ENCODE data around the gene UBE3D. TPM values are rescaled to one million over a fixed set of nuclear protein-coding genes. Genes with fewer than 3 reads are reported as not detected.

The UBE3D gene
- total RNA-seq, 2 donors from 2014 or later: 16.2 to 18.0 TPM

DNA sequence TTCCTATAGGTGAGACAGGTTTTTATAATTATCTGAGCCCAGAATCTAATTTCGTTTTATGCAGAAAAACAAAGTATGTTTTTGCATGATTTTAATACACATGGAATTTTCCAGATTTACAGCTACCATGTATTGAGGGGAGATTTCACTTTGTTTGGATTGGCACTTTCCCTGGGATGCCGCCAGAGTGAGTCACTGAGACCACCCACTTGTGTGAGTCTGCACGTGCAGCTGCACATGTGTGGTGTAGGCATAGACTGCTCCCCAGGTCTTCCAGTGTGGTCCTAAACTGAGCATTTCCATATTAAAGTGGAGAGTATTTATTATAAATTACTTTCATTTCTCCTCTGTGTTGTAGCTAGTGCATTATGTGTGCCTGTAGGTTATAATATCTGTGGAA lies 186.8 kb downstream of the UBE3D start:
- peaks cover 5% of the 10 kb centered on the region for H3K4me1 Mint-ChIP-seq

DNA sequence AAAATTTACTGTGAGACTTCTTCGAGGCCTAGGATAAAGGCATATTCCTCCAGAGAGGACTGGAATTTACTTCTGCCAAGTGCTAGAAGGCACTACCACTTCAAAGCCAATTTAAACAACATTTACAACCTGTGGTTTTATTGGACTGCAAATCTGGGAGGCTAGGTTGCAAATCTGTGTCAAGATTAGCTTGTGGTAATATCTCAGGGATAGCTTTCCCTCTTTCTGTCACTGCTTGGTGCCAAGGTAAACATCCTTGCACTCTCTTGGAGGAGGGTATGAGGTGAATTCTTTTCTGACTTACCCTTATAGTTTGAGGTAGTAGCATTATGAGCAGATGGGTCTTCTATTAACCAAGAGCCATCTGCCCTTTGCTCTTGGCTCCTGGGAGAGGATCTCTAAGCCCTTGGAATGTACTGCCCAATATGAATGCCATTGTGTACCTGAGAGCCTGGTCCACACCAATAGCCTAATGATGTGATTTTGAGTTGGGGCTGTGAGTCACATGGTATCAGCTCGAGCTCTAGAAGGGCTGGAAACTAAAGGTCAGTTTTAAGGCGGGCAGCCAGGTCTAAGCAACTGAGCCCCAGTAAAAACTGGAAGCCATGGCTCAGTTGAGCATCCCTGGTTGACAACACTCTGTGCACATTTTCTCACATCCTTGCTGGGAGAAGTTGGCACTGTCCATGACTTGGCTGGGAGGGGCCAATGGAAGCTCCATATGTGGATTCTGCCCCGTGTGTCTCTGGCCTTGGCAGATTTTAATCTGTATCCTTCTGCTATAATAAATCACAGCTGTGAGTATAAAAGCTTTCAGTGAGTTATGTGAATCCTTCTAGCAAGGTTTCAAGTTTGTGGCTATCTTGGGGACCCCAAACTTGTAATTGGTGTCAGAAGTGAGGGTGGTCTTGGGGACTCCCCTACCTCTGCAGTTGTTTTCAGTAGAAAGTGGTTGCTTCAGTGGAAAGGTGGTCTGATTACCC lies 188.1 kb downstream of the UBE3D start:
- 82 to 89% methylated on average over 3 to 4 of the region's 4 CpGs for WGBS, 2 experiments (ENCODE audit: insufficient coverage in 1 of 2, insufficient read length in 1 of 2)

More for the DNA sequence above, 186.8 kb downstream of the UBE3D start:
- no peaks in the 10 kb centered on the region for H3K9me3 ChIP-seq (ENCODE audit: control insufficient read depth, low read length)
- 80 to 89% methylated on average over 1 to 3 of the region's 3 CpGs for WGBS, 2 experiments (ENCODE audit: insufficient coverage in 1 of 2, insufficient read length in 1 of 2)
- no peaks in the 10 kb centered on the region for H3K36me3 ChIP-seq (ENCODE audit: control insufficient read depth, insufficient read depth, low read length)
- no peak overlapping the region for H3K27ac Mint-ChIP-seq
- H3K27ac ChIP-seq (ENCODE audit: low read depth, low read length): no peak overlapping the region
- H3K4me3 Mint-ChIP-seq: no peak overlapping the region
- H3K9ac ChIP-seq (ENCODE audit: extremely low read depth, low read length, poor library complexity, severe bottlenecking): no peak overlapping the region
- H3K9me3 Mint-ChIP-seq: no peaks in the 10 kb centered on the region
- H3K27me3 Mint-ChIP-seq (ENCODE audit: insufficient read depth): no peaks in the 10 kb centered on the region
- no peak for DNase-seq
- H3K27me3 ChIP-seq (ENCODE audit: control insufficient read depth, insufficient read depth, low read length, poor library complexity, severe bottlenecking): peaks cover 15% of the 10 kb centered on the region
- TF ChIP-seq, protein P1, sequence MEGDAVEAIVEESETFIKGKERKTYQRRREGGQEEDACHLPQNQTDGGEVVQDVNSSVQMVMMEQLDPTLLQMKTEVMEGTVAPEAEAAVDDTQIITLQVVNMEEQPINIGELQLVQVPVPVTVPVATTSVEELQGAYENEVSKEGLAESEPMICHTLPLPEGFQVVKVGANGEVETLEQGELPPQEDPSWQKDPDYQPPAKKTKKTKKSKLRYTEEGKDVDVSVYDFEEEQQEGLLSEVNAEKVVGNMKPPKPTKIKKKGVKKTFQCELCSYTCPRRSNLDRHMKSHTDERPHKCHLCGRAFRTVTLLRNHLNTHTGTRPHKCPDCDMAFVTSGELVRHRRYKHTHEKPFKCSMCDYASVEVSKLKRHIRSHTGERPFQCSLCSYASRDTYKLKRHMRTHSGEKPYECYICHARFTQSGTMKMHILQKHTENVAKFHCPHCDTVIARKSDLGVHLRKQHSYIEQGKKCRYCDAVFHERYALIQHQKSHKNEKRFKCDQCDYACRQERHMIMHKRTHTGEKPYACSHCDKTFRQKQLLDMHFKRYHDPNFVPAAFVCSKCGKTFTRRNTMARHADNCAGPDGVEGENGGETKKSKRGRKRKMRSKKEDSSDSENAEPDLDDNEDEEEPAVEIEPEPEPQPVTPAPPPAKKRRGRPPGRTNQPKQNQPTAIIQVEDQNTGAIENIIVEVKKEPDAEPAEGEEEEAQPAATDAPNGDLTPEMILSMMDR (conservative IDR thresholded peaks at IDR 0.05): no peak
- H3K4me3 ChIP-seq (ENCODE audit: low read length): no peak overlapping the region
- H3K4me1 ChIP-seq (ENCODE audit: control insufficient read depth, insufficient read depth, low read length): no peaks in the 10 kb centered on the region
- no peaks in the 10 kb centered on the region for H3K36me3 Mint-ChIP-seq (ENCODE audit: low read depth)

GRCh38 chr6:82875573-82876185 lies 190.0 kb downstream of the UBE3D start:
- Histone ChIP-seq H3K27ac (ENCODE audit: low read depth, low read length) (no peak overlapping the region), H3K4me1 (ENCODE audit: control insufficient read depth, insufficient read depth, low read length) (no peaks in the 10 kb centered on the region), H3K27me3 (ENCODE audit: control insufficient read depth, insufficient read depth, low read length, poor library complexity, severe bottlenecking) (peaks cover under 1% of the 10 kb centered on the region), H3K9me3 (ENCODE audit: control insufficient read depth, low read length) (no peaks in the 10 kb centered on the region), H3K36me3 (ENCODE audit: control insufficient read depth, insufficient read depth, low read length) (no peaks in the 10 kb centered on the region), H3K9ac (ENCODE audit: extremely low read depth, low read length, poor library complexity, severe bottlenecking) (no peak overlapping the region), H3K4me3 (ENCODE audit: low read length) (no peak overlapping the region)
- DNase-seq: no peak
- Mint-ChIP-seq H3K4me3 (no peak overlapping the region), H3K9me3 (no peaks in the 10 kb centered on the region), H3K36me3 (ENCODE audit: low read depth) (no peaks in the 10 kb centered on the region), H3K4me1 (peaks cover 5% of the 10 kb centered on the region), H3K27ac (no peak overlapping the region), H3K27me3 (ENCODE audit: insufficient read depth) (no peaks in the 10 kb centered on the region)
- TF ChIP-seq, protein P1 (conservative IDR thresholded peaks at IDR 0.05): no peak
- WGBS, 2 experiments (ENCODE audit: insufficient coverage in 1 of 2, insufficient read length in 1 of 2): 82 to 89% methylated on average over 2 to 4 of the region's 4 CpGs

More for the DNA sequence above, 188.1 kb downstream of the UBE3D start:
- Mint-ChIP-seq H3K4me3 (no peak overlapping the region), H3K27ac (no peak overlapping the region), H3K4me1 (peaks cover 5% of the 10 kb centered on the region), H3K36me3 (ENCODE audit: low read depth) (no peaks in the 10 kb centered on the region), H3K9me3 (no peaks in the 10 kb centered on the region), H3K27me3 (ENCODE audit: insufficient read depth) (no peaks in the 10 kb centered on the region)
- no peak for DNase-seq
- Histone ChIP-seq H3K36me3 (ENCODE audit: control insufficient read depth, insufficient read depth, low read length) (no peaks in the 10 kb centered on the region), H3K9me3 (ENCODE audit: control insufficient read depth, low read length) (no peaks in the 10 kb centered on the region), H3K27me3 (ENCODE audit: control insufficient read depth, insufficient read depth, low read length, poor library complexity, severe bottlenecking) (peaks cover 9% of the 10 kb centered on the region), H3K27ac (ENCODE audit: low read depth, low read length) (no peak overlapping the region), H3K4me3 (ENCODE audit: low read length) (no peak overlapping the region), H3K9ac (ENCODE audit: extremely low read depth, low read length, poor library complexity, severe bottlenecking) (no peak overlapping the region), H3K4me1 (ENCODE audit: control insufficient read depth, insufficient read depth, low read length) (no peaks in the 10 kb centered on the region)
- TF ChIP-seq, protein P1 (conservative IDR thresholded peaks at IDR 0.05): no peak
